ENCODE results near the gene CWC27. TPM values are rescaled to one million over a fixed set of nuclear protein-coding genes. Genes with fewer than 3 reads are reported as not detected.
A peak's percentile ranks its signal among the peaks of the same experiment; 100 is the strongest.

Gene CWC27
- total RNA-seq, 1 donor from 2014 or later, result 8.5 TPM

DNA sequence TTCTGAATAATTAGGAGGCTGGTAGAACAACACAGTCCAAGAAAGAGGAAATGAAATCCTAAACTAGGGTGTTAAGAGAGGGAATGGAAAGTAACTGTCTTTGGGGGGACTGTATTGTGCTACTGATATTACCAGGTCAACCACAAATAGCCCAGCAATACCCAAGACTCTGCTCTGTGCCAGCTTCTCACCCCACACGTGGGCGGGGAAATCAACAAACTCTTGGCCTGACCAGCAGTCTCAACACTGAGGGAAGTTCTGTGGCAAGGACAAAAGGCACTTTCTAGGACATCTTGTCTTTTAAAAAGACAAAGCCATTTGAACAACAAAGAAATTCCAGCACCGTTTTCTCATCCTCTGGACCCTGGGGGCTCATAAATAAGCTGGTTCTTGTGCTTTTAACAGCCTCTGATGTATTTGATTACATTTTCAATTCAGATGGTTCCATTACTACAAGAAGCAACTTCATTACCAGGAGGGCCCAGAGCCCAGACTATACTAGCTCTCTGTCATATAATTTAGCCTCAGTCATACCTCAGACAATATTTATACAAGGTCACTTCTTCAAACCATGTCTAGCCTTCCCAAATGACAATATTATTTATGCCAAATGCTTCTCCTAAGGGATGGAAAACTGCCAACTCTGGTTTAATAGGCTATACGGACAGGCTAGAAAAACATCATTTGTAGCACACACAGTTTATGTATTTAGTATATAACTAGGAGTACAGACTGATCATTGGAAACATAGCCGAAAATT, 297.8 kb downstream of the CWC27 start:
- peak in 1 of 2 donors; percentile 29 for DNase-seq (ENCODE audit: low read depth in 2 of 2)

DNA sequence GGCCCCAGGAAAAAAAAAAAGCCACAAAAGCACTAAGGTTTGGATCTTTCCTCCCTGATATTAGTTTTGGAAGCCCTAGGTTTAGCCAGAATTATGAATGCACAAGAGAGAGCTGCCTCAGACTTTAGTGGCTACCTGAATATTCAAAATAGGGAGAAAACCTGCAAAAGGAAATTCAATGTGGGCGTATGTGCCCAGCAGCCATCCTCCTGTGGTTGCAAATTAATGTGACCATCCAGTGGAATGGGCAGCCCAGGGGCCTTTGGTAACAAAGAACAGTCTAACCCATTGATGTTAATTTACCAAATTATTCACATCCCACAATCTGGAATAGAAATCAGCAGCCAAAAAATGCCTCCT, 298.4 kb downstream of the CWC27 start:
- DNase-seq (ENCODE audit: low read depth in 2 of 2), result no peak

Other genes starting within 250 kb of the CWC27 start
- not detected in 2 replicates for gene SHISAL2B, start 78.4 kb upstream of the CWC27 start, total RNA-seq
- 13.5 and 13.6 TPM in 2 replicates for gene SREK1IP1, start 239 bp upstream of the CWC27 start, total RNA-seq